Mesendoderm (in vitro differentiated cells): ENCODE data around the gene ELF4.
A peak's percentile ranks its signal among the peaks of the same experiment; 100 is the strongest.

Source experiments
- DNase-seq: peaks from one replicate; pipeline ENCODE4 v3.0.0; 2013
- H2AK5ac ChIP-seq: 2 replicates; pipeline ENCODE4 v1.6.1; 2013; ENCODE audit warnings: low read length, inconsistent platforms
- H2BK120ac ChIP-seq: 2 replicates; pipeline ENCODE4 v1.6.1; 2013; ENCODE audit warnings: low read depth, mild to moderate bottlenecking, low read length, moderate library complexity, mixed read lengths
- H2BK15ac ChIP-seq: replicated peaks from 2 replicates; pipeline ENCODE4 v1.6.1; 2013; ENCODE audit warnings: low read depth, mild to moderate bottlenecking, moderate library complexity
- H2BK5ac ChIP-seq: 2 replicates; pipeline ENCODE4 v1.6.1; 2013; ENCODE audit warnings: low read length, inconsistent platforms
- H3K18ac ChIP-seq: 2 replicates; pipeline ENCODE4 v1.6.1; 2013; ENCODE audit warnings: mild to moderate bottlenecking, low read length, mixed read lengths
- H3K23ac ChIP-seq: one replicate; pipeline ENCODE4 v1.6.1; 2013; ENCODE audit warnings: low read length
- H3K27ac ChIP-seq: 2 replicates; pipeline ENCODE4 v1.5.1; 2013; ENCODE audit warnings: low read depth, mild to moderate bottlenecking, inconsistent platforms, low read length, moderate library complexity
- H3K27me3 ChIP-seq: 2 replicates; pipeline ENCODE4 v1.6.1; 2013; ENCODE audit warnings: low read length, control low read depth, mild to moderate bottlenecking, inconsistent platforms; ENCODE audit not compliant: insufficient read depth, poor library complexity
- H3K36me3 ChIP-seq: 2 replicates; pipeline ENCODE4 v1.6.1; 2013; ENCODE audit warnings: low read length, inconsistent platforms; ENCODE audit not compliant: control insufficient read depth, insufficient read depth
- H3K4ac ChIP-seq: one replicate; pipeline ENCODE4 v1.6.1; 2013; ENCODE audit warnings: low read depth, mild to moderate bottlenecking, low read length, moderate library complexity
- H3K4me1 ChIP-seq: 2 replicates; pipeline ENCODE4 v1.6.1; 2013; ENCODE audit warnings: low read depth, low read length, inconsistent platforms; ENCODE audit not compliant: control insufficient read depth
- H3K4me2 ChIP-seq: 2 replicates; pipeline ENCODE4 v1.6.1; 2013; ENCODE audit warnings: low read length
- H3K4me3 ChIP-seq: 2 replicates; pipeline ENCODE4 v1.5.1; 2013; ENCODE audit warnings: mild to moderate bottlenecking, low read length
- H3K56ac ChIP-seq: one replicate; pipeline ENCODE4 v1.6.1; 2013; ENCODE audit warnings: low read length
- H3K79me1 ChIP-seq: 2 replicates; pipeline ENCODE4 v1.6.1; 2013; ENCODE audit warnings: low read length, inconsistent platforms
- H3K79me2 ChIP-seq: 2 replicates; pipeline ENCODE4 v1.6.1; 2013; ENCODE audit warnings: mild to moderate bottlenecking, low read length; ENCODE audit not compliant: control insufficient read depth, insufficient read depth
- H3K9ac ChIP-seq: 2 replicates; pipeline ENCODE4 v1.6.1; 2013; ENCODE audit warnings: low read length, inconsistent platforms
- H4K5ac ChIP-seq: one replicate; pipeline ENCODE4 v1.6.1; 2013; ENCODE audit warnings: low read length
- H4K8ac ChIP-seq: one replicate; pipeline ENCODE4 v1.6.1; 2013; ENCODE audit warnings: low read depth, mild to moderate bottlenecking, control low read depth, low read length, moderate library complexity
- WGBS: extraction: QIAGEN DNeasy Blood & Tissue Kit; methylation state at CpG from one replicate; pipeline ENCODE4 v1.1.7; 2013; ENCODE audit warnings: low lambda C conversion rate, missing lambda C conversion rate; ENCODE audit not compliant: insufficient coverage; ENCODE audit errors: extremely low coverage; 5-methylcytosine and 5-hydroxymethylcytosine counted together

Gene ELF4

DNA sequence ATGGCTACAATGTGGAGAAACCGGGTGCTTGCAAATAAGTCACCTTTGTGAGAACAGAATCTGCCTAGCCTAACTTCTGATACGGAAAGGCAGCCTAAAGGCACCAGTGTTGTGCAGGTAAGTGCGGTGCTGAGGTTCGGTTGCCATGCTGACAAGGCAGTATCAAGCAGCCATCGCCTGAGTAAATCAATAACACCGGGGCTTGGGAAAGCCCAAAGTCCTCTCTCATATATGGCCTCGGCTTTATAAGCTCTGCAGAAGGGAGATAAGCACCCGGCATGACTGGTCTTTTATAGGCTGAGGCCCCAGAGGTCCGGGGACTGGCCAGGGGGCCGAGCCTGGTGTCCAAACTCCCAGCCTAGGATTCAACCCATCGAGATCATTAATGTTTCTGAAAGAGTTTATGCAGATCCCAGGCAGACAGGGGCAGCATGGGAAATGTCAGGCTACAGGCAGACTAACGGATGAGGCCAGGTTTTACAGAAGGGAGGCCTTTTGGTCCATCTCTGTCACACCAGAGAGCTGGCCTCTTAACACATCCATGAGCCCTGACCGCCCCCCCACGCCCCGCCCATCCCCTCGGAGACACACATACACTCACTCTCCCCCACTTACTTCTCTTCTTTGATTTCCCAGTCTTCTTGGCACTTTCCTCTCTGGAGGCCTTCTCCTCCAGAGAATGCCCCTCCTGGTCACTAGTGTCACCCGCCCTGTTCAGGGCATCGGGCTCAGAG, 38.5 kb downstream of the ELF4 start:
- no CpG with 5 or more reads among the region's 18 CpGs for WGBS
- Histone ChIP-seq H2BK15ac (no peak overlapping the region), H4K8ac (no peak overlapping the region), H3K23ac (no peak overlapping the region), H3K9ac (no peak overlapping the region), H2AK5ac (no peak overlapping the region), H3K27me3 (no peaks in the 10 kb centered on the region), H3K4me1 (no peaks in the 10 kb centered on the region), H4K5ac (no peak overlapping the region), H3K27ac (no peak overlapping the region), H2BK5ac (no peak overlapping the region), H3K4ac (no peak overlapping the region), H3K36me3 (no peaks in the 10 kb centered on the region), H3K4me2 (no peak overlapping the region), H3K79me2 (no peaks in the 10 kb centered on the region), H3K56ac (no peak overlapping the region), H2BK120ac (no peak overlapping the region), H3K4me3 (no peak overlapping the region), H3K18ac (no peak overlapping the region), H3K79me1 (no peaks in the 10 kb centered on the region)
- no peak for DNase-seq

DNA sequence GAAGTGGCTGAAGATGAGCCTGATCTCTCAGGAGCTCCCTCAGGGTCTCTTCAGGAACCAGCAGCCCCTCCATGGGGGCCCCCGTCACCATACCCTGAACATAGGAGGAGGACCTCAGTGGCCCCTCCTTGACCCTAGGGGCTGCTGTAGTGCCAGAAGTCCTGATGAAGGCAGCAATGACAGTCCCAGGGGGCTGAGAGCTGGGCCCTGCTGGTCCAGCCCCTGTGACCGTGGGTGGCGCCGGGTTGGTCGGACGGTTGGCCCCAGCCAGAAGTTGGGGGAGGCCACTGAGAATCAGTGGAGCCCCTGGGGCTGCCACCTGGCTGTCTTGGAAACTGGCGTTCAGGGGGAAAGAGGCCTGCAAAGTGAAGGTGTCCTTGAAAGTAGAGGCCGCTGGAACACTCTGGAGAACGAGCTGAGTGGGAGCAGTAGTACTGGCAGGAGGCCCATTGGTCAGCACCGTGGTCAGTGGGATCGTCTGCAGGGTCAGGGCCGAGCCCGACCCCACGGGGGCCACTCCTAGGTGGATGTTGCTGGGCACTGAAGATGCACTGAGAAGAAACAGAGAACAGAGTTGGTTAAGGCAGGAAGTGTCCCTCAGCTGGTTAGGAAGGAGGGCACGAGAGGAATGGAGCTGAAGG, 43.2 kb downstream of the ELF4 start:
- no peaks in the 10 kb centered on the region for H3K4me1 ChIP-seq
- no peak overlapping the region for H2BK5ac ChIP-seq
- no peak overlapping the region for H2BK120ac ChIP-seq
- no peak overlapping the region for H3K4me3 ChIP-seq
- no peak overlapping the region for H3K9ac ChIP-seq
- H3K18ac ChIP-seq = no peak overlapping the region
- H4K5ac ChIP-seq = no peak overlapping the region
- H3K23ac ChIP-seq = no peak overlapping the region
- no peak for DNase-seq
- H3K4me2 ChIP-seq = no peak overlapping the region
- no peak overlapping the region for H2BK15ac ChIP-seq
- no peak overlapping the region for H3K4ac ChIP-seq
- no peaks in the 10 kb centered on the region for H3K79me2 ChIP-seq
- H3K56ac ChIP-seq = no peak overlapping the region
- no CpG with 5 or more reads among the region's 15 CpGs for WGBS
- no peaks in the 10 kb centered on the region for H3K79me1 ChIP-seq
- no peak overlapping the region for H2AK5ac ChIP-seq
- H3K27me3 ChIP-seq = no peaks in the 10 kb centered on the region
- no peak overlapping the region for H3K27ac ChIP-seq
- no peak overlapping the region for H4K8ac ChIP-seq
- no peaks in the 10 kb centered on the region for H3K36me3 ChIP-seq

- Histone ChIP-seq H2BK5ac (no peak overlapping the region), H3K79me2 (no peaks in the 10 kb centered on the region), H3K18ac (peak overlapping the region; percentile 78), H3K4me3 (no peak overlapping the region), H2BK120ac (no peak overlapping the region), H3K27me3 (no peaks in the 10 kb centered on the region), H4K5ac (no peak overlapping the region), H3K27ac (no peak overlapping the region), H3K56ac (peak overlapping the region; percentile 74), H3K4me2 (peak overlapping the region; percentile 25), H3K23ac (no peak overlapping the region), H4K8ac (no peak overlapping the region), H3K36me3 (no peaks in the 10 kb centered on the region), H2BK15ac (no peak overlapping the region), H3K4me1 (no peaks in the 10 kb centered on the region), H3K79me1 (no peaks in the 10 kb centered on the region), H2AK5ac (no peak overlapping the region), H3K4ac (no peak overlapping the region), H3K9ac (peak overlapping the region; percentile 47)
- WGBS = no CpG with 5 or more reads among the region's 87 CpGs
- DNase-seq = peak; percentile 77
These were observed 49.9 kb downstream of the ELF4 start for GRCh38 chrX:130060122-130061069.

DNA sequence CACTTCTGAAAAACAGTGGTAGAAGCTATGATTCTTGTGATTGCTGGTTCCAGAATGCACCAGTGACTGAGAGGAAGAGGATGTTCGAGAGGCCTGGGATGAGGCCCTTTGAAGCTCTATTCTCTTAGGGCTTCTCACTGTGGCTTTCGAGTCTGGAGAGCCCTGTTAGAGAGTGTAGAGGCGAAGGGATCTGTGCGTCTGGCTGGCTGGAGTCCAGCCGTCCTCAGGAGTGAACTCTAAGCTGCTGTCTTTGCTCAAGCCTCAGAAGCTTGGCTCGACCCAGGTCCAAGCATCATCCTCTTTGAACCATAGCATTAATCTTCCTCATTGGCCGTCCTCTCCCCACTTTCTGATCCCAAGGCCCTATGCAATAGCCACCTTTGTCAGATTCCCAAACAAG, 51.6 kb downstream of the ELF4 start:
- WGBS = no CpG with 5 or more reads among the region's 7 CpGs
- Histone ChIP-seq H2AK5ac (no peak overlapping the region), H3K36me3 (no peaks in the 10 kb centered on the region), H3K4me1 (no peaks in the 10 kb centered on the region), H3K79me1 (no peaks in the 10 kb centered on the region), H3K4me3 (no peak overlapping the region), H3K4ac (no peak overlapping the region), H3K27me3 (no peaks in the 10 kb centered on the region), H4K5ac (no peak overlapping the region), H3K27ac (no peak overlapping the region), H2BK120ac (no peak overlapping the region), H4K8ac (no peak overlapping the region), H3K23ac (no peak overlapping the region), H2BK5ac (no peak overlapping the region), H3K56ac (no peak overlapping the region), H3K4me2 (no peak overlapping the region), H3K9ac (no peak overlapping the region), H3K79me2 (no peaks in the 10 kb centered on the region), H3K18ac (no peak overlapping the region), H2BK15ac (no peak overlapping the region)
- DNase-seq = no peak

GRCh38 chrX:130057209-130057608, 53.1 kb downstream of the ELF4 start:
- Histone ChIP-seq H3K4ac (no peak overlapping the region), H3K18ac (no peak overlapping the region), H3K4me3 (no peak overlapping the region), H3K36me3 (no peaks in the 10 kb centered on the region), H3K79me2 (no peaks in the 10 kb centered on the region), H3K27me3 (no peaks in the 10 kb centered on the region), H3K23ac (no peak overlapping the region), H3K79me1 (no peaks in the 10 kb centered on the region), H3K56ac (peak overlapping the region; percentile 34), H4K8ac (no peak overlapping the region), H2BK120ac (no peak overlapping the region), H3K27ac (no peak overlapping the region), H2BK5ac (no peak overlapping the region), H2BK15ac (no peak overlapping the region), H3K4me1 (no peaks in the 10 kb centered on the region), H4K5ac (no peak overlapping the region), H3K9ac (no peak overlapping the region), H3K4me2 (no peak overlapping the region), H2AK5ac (no peak overlapping the region)
- DNase-seq = peak; percentile 25
- WGBS = no CpG with 5 or more reads among the region's 9 CpGs
